ENCODE measurements around the gene ZNF608. TPM values are rescaled to one million over a fixed set of nuclear protein-coding genes. Genes with fewer than 3 reads are reported as not detected.

Gene ZNF608
- total and polyA plus RNA-seq, 2 experiments from 2014 or later, result 12.4 to 30.0 TPM

- Histone ChIP-seq H3K4me2 (no peak overlapping the region), H2AFZ (no peak overlapping the region), H3K27me3 (no peaks in the 10 kb centered on the region), H3K79me2 (peaks cover 100% of the 10 kb centered on the region), H3K27ac (no peak overlapping the region), H3K4me3 (no peak overlapping the region), H3K4me1 (ENCODE audit: insufficient read depth) (peaks cover 16% of the 10 kb centered on the region), H3K9me2 (replicated peaks; ENCODE audit: insufficient read depth) (no peaks in the 10 kb centered on the region), H3K36me3 (replicated peaks; ENCODE audit: insufficient read depth, low read depth) (no peaks in the 10 kb centered on the region), H4K20me1 (ENCODE audit: insufficient read depth, poor library complexity, severe bottlenecking) (peaks cover 7% of the 10 kb centered on the region), H3K9me3 (ENCODE audit: low read depth) (no peaks in the 10 kb centered on the region)
- TF ChIP-seq CTCF (IDR thresholded peaks at IDR 0.05; ENCODE audit: poor library complexity) (no peak), EZH2phosphoT487 (IDR thresholded peaks at IDR 0.05; ENCODE audit: low read depth, severe bottlenecking, unreplicated experiment) (no peak), EZH2 (IDR thresholded peaks at IDR 0.05; ENCODE audit: borderline replicate concordance) (no peak)
- 92% methylated on average over 5 of the region's 5 CpGs for WGBS (ENCODE audit: low lambda C conversion rate, missing lambda C conversion rate)
- no peak for DNase-seq (ENCODE audit: low spot score)
These were observed 17.5 kb downstream of the ZNF608 start for GRCh38 chr5:124728968-124729332.

- no peak for DNase-seq (ENCODE audit: low spot score)
- Histone ChIP-seq H3K79me2 (peaks cover 100% of the 10 kb centered on the region), H3K4me1 (ENCODE audit: insufficient read depth) (peaks cover 15% of the 10 kb centered on the region), H4K20me1 (ENCODE audit: insufficient read depth, poor library complexity, severe bottlenecking) (peaks cover 7% of the 10 kb centered on the region), H3K9me2 (replicated peaks; ENCODE audit: insufficient read depth) (no peaks in the 10 kb centered on the region), H3K36me3 (replicated peaks; ENCODE audit: insufficient read depth, low read depth) (no peaks in the 10 kb centered on the region), H3K27me3 (no peaks in the 10 kb centered on the region), H3K4me3 (no peak overlapping the region), H3K9me3 (ENCODE audit: low read depth) (no peaks in the 10 kb centered on the region), H3K27ac (no peak overlapping the region), H2AFZ (no peak overlapping the region), H3K4me2 (no peak overlapping the region)
- TF ChIP-seq EZH2 (IDR thresholded peaks at IDR 0.05; ENCODE audit: borderline replicate concordance), result no peak
- TF ChIP-seq CTCF (IDR thresholded peaks at IDR 0.05; ENCODE audit: poor library complexity), result no peak
- no peak for TF ChIP-seq EZH2phosphoT487 (IDR thresholded peaks at IDR 0.05; ENCODE audit: low read depth, severe bottlenecking, unreplicated experiment)
- 92% methylated on average over 5 of the region's 5 CpGs for WGBS (ENCODE audit: low lambda C conversion rate, missing lambda C conversion rate)
These were observed 18.0 kb downstream of the ZNF608 start for GRCh38 chr5:124728331-124728967.

GRCh38 chr5:124726631-124727362 lies 19.6 kb downstream of the ZNF608 start:
- Histone ChIP-seq H3K9me2 (replicated peaks; ENCODE audit: insufficient read depth) (no peaks in the 10 kb centered on the region), H3K79me2 (peaks cover 94% of the 10 kb centered on the region), H3K27ac (no peak overlapping the region), H4K20me1 (ENCODE audit: insufficient read depth, poor library complexity, severe bottlenecking) (peaks cover 7% of the 10 kb centered on the region), H3K27me3 (no peaks in the 10 kb centered on the region), H3K36me3 (replicated peaks; ENCODE audit: insufficient read depth, low read depth) (no peaks in the 10 kb centered on the region), H3K4me2 (no peak overlapping the region), H3K9me3 (ENCODE audit: low read depth) (no peaks in the 10 kb centered on the region), H3K4me3 (no peak overlapping the region), H2AFZ (no peak overlapping the region), H3K4me1 (ENCODE audit: insufficient read depth) (peaks cover 12% of the 10 kb centered on the region)
- no peak for DNase-seq (ENCODE audit: low spot score)
- TF ChIP-seq EZH2 (IDR thresholded peaks at IDR 0.05; ENCODE audit: borderline replicate concordance) (no peak), CTCF (IDR thresholded peaks at IDR 0.05; ENCODE audit: poor library complexity) (no peak), EZH2phosphoT487 (IDR thresholded peaks at IDR 0.05; ENCODE audit: low read depth, severe bottlenecking, unreplicated experiment) (no peak)
- 97% methylated on average over 5 of the region's 5 CpGs for WGBS (ENCODE audit: low lambda C conversion rate, missing lambda C conversion rate)

Measured in hepatocyte (in vitro differentiated cells).